ENCODE measurements around the gene LLGL2.

GRCh38 chr17:75507733-75508719 lies 17.5 kb upstream of the LLGL2 start:
- no peak for TF ChIP-seq CTCF (conservative IDR thresholded peaks at IDR 0.05)
- TF ChIP-seq ZFX (IDR thresholded peaks at IDR 0.05) = no peak
